MM.1S (cell line): Measurements from ENCODE around the gene MAPKAP1.

ENCODE experiments used
- DNase-seq: peaks from one replicate; pipeline ENCODE4 v3.0.0-alpha.2; 2015
- H2AFZ ChIP-seq: fragments of 300-600 bp; sonication (generic); 2 replicates; pipeline ENCODE4 v1.6.0; 2016; ENCODE audit warnings: antibody characterized with exemption, low read length
- H3F3A ChIP-seq: fragments of 300-600 bp; sonication (generic); 2 replicates; pipeline ENCODE4 v1.6.1; 2016; ENCODE audit warnings: mild to moderate bottlenecking, antibody characterized with exemption, low read length, moderate library complexity, mixed read lengths; ENCODE audit not compliant: insufficient read depth
- H3K27ac ChIP-seq: fragments of 300-600 bp; sonication (generic); 2 replicates; pipeline ENCODE4 v1.5.1; 2016; ENCODE audit warnings: mild to moderate bottlenecking, low read length
- H3K27me3 ChIP-seq: fragments of 300-600 bp; sonication (generic); replicated peaks from 2 replicates; pipeline ENCODE4 v1.6.0; 2016; ENCODE audit warnings: low read length; ENCODE audit not compliant: insufficient read depth
- H3K36me3 ChIP-seq: fragments of 300-600 bp; sonication (generic); replicated peaks from 2 replicates; pipeline ENCODE4 v1.6.1; 2016; ENCODE audit warnings: mild to moderate bottlenecking, low read length, mixed read lengths; ENCODE audit not compliant: insufficient read depth
- H3K4me1 ChIP-seq: fragments of 300-600 bp; sonication (generic); 2 replicates; pipeline ENCODE4 v1.6.1; 2016; ENCODE audit warnings: low read length, mixed read lengths
- H3K4me2 ChIP-seq: fragments of 300-600 bp; sonication (generic); 2 replicates; pipeline ENCODE4 v1.6.0; 2016; ENCODE audit warnings: low read depth, low read length
- H3K4me3 ChIP-seq: fragments of 300-600 bp; sonication (generic); 2 replicates; pipeline ENCODE4 v1.5.1; 2016; ENCODE audit warnings: low read length, mixed read lengths
- H3K79me2 ChIP-seq: fragments of 300-600 bp; sonication (generic); 2 replicates; pipeline ENCODE4 v1.6.1; 2016; ENCODE audit warnings: mixed run types, low read length, mixed read lengths
- H3K9ac ChIP-seq: fragments of 300-600 bp; sonication (generic); 2 replicates; pipeline ENCODE4 v1.6.1; 2016; ENCODE audit warnings: low read length, mixed read lengths
- H3K9me2 ChIP-seq: fragments of 300-600 bp; sonication (generic); replicated peaks from 2 replicates; pipeline ENCODE4 v1.6.1; 2016; ENCODE audit warnings: mild to moderate bottlenecking, low read length, mixed read lengths; ENCODE audit not compliant: insufficient read depth
- H3K9me3 ChIP-seq: fragments of 300-600 bp; sonication (generic); replicated peaks from 2 replicates; pipeline ENCODE4 v1.6.1; 2016; ENCODE audit warnings: mild to moderate bottlenecking, low read length, mixed read lengths; ENCODE audit not compliant: insufficient read depth
- H4K20me1 ChIP-seq: fragments of 300-600 bp; sonication (generic); 2 replicates; pipeline ENCODE4 v1.6.1; 2016; ENCODE audit warnings: mild to moderate bottlenecking, low read length, moderate library complexity, mixed read lengths; ENCODE audit not compliant: insufficient read depth
- EZH2 ChIP-seq: fragments of 300-600 bp; sonication (generic); optimal IDR thresholded peaks from 2 replicates; pipeline ENCODE3; 2017; ENCODE audit warnings: low read depth, mild to moderate bottlenecking, antibody characterized with exemption, low read length, mixed read lengths
- EZH2phosphoT487 ChIP-seq: fragments of 300-600 bp; sonication (generic); IDR thresholded peaks from 2 replicates; pipeline ENCODE4 v1.6.1; 2018; ENCODE audit warnings: antibody characterized with exemption, low read length
- TF ChIP-seq, protein P1 (sequence below): fragments of 300-600 bp; sonication (generic); IDR thresholded peaks from 2 replicates; pipeline ENCODE4 v1.5.1; 2016; ENCODE audit warnings: antibody characterized with exemption, low read length, mixed read lengths

MAPKAP1 gene

DNA sequence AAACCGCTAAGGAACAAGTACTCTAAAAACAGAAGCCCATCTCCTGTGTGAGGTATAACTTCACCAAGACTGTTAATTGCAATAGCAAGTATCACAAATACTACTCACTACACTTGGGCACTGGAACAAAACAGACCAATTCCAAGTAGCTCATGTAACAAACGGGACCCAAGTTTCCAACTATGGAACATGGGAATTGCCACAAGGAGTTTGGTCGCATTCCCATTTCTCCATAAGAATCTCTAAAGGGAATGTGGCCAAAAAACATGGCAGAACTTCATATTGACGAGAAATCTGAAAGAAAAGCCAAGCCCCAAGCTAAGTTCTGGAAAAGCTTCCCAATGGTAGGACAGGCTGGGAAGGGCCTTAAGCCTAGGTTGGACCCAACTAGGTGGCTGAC is 162.5 kb downstream of the MAPKAP1 start:
- H3K27me3 ChIP-seq, result no peaks in the 10 kb centered on the region
- TF ChIP-seq EZH2phosphoT487 (no peak), EZH2 (no peak)

DNA sequence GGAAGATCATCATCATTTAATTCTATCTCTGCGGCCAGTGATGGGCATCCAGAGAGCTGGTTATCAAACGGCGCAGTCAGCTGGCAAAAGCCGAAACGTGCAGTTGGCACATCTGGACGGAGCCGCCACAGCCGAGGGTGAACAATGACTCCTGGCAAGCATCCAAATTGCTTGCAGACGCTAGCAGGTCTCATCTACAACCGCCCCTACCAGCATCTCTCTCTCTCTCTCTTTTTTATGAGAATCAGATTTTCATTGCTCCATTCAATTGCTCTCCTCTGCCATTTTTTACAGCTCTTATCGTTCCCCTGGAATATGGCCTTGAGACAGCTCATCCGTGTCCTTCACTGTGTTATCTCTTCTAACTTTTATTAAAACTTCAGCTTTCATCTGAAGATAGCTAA is 165.2 kb downstream of the MAPKAP1 start:
- Histone ChIP-seq H3K4me2 (no peak overlapping the region), H3K4me1 (no peaks in the 10 kb centered on the region)

More for the DNA sequence above, 162.5 kb downstream of the MAPKAP1 start:
- no peaks in the 10 kb centered on the region for H3K36me3 ChIP-seq
- no peaks in the 10 kb centered on the region for H3F3A ChIP-seq
- no peaks in the 10 kb centered on the region for H4K20me1 ChIP-seq
- no peak overlapping the region for H2AFZ ChIP-seq
- no peak overlapping the region for H3K9ac ChIP-seq
- H3K4me2 ChIP-seq, result no peak overlapping the region
- no peak for DNase-seq
- H3K4me3 ChIP-seq, result no peak overlapping the region
- H3K4me1 ChIP-seq, result no peaks in the 10 kb centered on the region
- H3K79me2 ChIP-seq, result no peaks in the 10 kb centered on the region
- no peak overlapping the region for H3K27ac ChIP-seq
- no peaks in the 10 kb centered on the region for H3K9me2 ChIP-seq
- H3K9me3 ChIP-seq, result no peaks in the 10 kb centered on the region

DNA sequence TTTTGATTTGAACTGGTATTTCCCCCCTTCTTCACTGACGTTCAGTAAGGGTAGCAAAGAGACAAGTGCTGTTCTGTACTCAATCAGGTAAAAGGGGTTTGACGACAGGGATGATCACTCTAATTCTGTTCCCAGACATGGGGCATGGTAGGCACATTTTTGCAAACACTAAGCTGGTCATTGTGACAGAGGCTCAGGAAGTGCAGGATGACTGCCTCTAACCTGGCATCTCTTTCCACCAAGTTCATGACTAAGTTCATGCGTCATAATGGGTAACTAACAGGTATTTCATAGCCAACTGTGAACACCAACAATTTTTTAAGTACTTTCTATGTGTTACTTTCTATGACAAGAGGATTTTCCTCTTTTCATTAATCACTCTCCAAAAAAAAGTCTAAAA is 166.5 kb downstream of the MAPKAP1 start:
- no peak overlapping the region for H2AFZ ChIP-seq
- H3K4me2 ChIP-seq, result no peak overlapping the region
- no peaks in the 10 kb centered on the region for H3K79me2 ChIP-seq
- no peaks in the 10 kb centered on the region for H3K9me2 ChIP-seq
- no peak for DNase-seq
- no peaks in the 10 kb centered on the region for H3K27me3 ChIP-seq
- H3K36me3 ChIP-seq, result no peaks in the 10 kb centered on the region
- no peaks in the 10 kb centered on the region for H3K9me3 ChIP-seq
- no peaks in the 10 kb centered on the region for H3F3A ChIP-seq
- no peak overlapping the region for H3K4me3 ChIP-seq
- H3K4me1 ChIP-seq, result no peaks in the 10 kb centered on the region
- H3K9ac ChIP-seq, result no peak overlapping the region
- no peak overlapping the region for H3K27ac ChIP-seq
- H4K20me1 ChIP-seq, result no peaks in the 10 kb centered on the region
- TF ChIP-seq, protein P1, sequence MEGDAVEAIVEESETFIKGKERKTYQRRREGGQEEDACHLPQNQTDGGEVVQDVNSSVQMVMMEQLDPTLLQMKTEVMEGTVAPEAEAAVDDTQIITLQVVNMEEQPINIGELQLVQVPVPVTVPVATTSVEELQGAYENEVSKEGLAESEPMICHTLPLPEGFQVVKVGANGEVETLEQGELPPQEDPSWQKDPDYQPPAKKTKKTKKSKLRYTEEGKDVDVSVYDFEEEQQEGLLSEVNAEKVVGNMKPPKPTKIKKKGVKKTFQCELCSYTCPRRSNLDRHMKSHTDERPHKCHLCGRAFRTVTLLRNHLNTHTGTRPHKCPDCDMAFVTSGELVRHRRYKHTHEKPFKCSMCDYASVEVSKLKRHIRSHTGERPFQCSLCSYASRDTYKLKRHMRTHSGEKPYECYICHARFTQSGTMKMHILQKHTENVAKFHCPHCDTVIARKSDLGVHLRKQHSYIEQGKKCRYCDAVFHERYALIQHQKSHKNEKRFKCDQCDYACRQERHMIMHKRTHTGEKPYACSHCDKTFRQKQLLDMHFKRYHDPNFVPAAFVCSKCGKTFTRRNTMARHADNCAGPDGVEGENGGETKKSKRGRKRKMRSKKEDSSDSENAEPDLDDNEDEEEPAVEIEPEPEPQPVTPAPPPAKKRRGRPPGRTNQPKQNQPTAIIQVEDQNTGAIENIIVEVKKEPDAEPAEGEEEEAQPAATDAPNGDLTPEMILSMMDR, result no peak

More for the DNA sequence above, 165.2 kb downstream of the MAPKAP1 start:
- no peaks in the 10 kb centered on the region for H4K20me1 ChIP-seq
- no peak overlapping the region for H3K4me3 ChIP-seq
- DNase-seq, result no peak
- no peaks in the 10 kb centered on the region for H3K36me3 ChIP-seq
- H2AFZ ChIP-seq, result no peak overlapping the region
- H3K9me3 ChIP-seq, result no peaks in the 10 kb centered on the region
- H3K9me2 ChIP-seq, result no peaks in the 10 kb centered on the region
- no peaks in the 10 kb centered on the region for H3F3A ChIP-seq
- H3K27me3 ChIP-seq, result no peaks in the 10 kb centered on the region
- TF ChIP-seq, protein P1, result no peak
- TF ChIP-seq EZH2, result no peak
- TF ChIP-seq EZH2phosphoT487, result no peak
- H3K79me2 ChIP-seq, result no peaks in the 10 kb centered on the region
- no peak overlapping the region for H3K27ac ChIP-seq
- no peak overlapping the region for H3K9ac ChIP-seq

DNA sequence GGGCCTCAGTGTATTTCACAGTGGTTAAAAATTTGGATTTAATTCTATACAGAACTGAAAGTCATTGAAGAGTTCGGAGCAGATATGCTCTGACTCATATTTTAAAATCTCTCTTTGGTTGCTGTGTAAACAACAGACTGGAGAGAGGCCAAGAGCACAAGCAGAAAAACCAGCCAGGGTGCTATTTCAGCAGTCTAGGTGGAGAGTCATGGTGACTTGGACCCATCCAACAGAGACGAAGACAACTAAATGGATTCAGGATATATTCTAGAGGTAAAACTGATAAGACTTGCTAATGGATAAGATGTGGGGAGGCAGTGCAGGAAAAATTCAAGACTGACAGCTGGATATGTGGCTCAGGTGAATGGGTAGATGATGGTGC is 168.9 kb downstream of the MAPKAP1 start:
- no peak overlapping the region for H3K4me2 ChIP-seq
- H3K79me2 ChIP-seq, result no peaks in the 10 kb centered on the region
- no peaks in the 10 kb centered on the region for H3F3A ChIP-seq
- no peaks in the 10 kb centered on the region for H3K36me3 ChIP-seq
- no peaks in the 10 kb centered on the region for H4K20me1 ChIP-seq
- no peaks in the 10 kb centered on the region for H3K4me1 ChIP-seq
- no peak overlapping the region for H3K27ac ChIP-seq
- no peak for TF ChIP-seq EZH2phosphoT487
- no peak for TF ChIP-seq EZH2
- TF ChIP-seq, protein P1, result no peak
- no peak overlapping the region for H3K9ac ChIP-seq
- H3K9me3 ChIP-seq, result no peaks in the 10 kb centered on the region
- no peak overlapping the region for H3K4me3 ChIP-seq
- no peak overlapping the region for H2AFZ ChIP-seq
- H3K9me2 ChIP-seq, result no peaks in the 10 kb centered on the region
- DNase-seq, result no peak
- H3K27me3 ChIP-seq, result no peaks in the 10 kb centered on the region
